Activated CD4-positive, alpha-beta T cell treated with anti-CD3 and anti-CD28 coated beads, Interleukin-2, amount 50 U/mL, for 4 hours (primary cell): Measurements from ENCODE around the gene ANKRD39.

ENCODE experiments used
- DNase-seq, 2 experiments: peaks; one replicate each; pipeline ENCODE4 v3.0.0-alpha.2; 2020

ANKRD39 gene

DNA sequence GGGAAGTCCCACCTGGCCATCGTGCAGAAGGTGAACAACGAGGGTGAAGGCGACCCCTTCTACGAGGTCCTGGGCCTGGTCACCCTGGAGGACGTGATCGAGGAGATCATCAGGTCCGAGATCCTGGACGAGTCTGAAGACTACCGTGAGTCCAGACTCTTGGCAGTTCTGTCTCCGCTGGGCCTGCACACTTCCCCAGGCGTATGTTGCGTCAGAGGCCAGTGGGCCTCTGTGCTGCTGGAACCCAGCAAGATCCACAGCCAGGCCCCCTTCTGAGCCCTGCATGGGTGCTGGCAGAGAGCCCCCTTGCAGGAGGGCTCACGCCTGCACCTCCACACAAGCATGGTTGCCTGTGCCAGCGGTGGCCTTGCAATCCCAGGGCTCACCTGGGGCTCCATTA lies 32.8 kb downstream of the ANKRD39 start:
- DNase-seq = no peak

DNA sequence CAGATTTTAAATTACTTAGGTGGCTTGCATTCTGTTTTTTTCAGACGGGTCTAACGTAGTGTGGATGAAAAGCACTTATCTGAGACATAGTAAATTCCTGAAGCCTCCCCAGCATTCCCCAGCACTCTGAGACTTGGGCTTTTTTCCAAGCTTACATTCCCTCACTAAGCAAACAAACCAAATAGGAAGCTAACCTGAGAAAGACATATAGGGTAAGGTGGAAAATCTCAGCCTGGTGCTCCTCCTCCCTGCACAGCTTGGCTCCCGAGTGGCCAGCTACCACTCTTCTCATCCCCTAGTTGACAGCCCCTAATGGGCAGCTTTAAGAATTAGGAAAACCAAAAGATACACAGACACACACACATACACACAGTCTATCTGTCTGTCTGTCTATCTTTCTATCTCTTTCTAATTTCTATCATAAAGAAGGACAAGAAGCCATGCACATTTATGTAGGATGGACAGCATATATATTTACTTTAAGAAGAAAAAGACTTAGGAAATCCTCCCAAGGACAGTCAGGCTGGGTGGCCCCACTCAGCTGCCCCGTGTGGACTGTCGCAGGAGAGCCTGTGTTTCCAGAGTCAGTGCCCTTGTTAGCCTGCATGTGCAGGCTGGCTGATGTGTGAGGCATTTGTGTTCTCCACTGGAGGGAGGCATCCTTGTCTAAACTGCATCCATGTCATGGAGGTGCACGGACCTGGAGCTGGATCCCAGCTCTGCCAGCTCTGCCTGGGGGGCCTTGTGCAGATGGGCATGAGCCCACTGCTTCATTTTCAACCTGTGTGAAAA lies 33.5 kb downstream of the ANKRD39 start:
- no peak for DNase-seq

DNA sequence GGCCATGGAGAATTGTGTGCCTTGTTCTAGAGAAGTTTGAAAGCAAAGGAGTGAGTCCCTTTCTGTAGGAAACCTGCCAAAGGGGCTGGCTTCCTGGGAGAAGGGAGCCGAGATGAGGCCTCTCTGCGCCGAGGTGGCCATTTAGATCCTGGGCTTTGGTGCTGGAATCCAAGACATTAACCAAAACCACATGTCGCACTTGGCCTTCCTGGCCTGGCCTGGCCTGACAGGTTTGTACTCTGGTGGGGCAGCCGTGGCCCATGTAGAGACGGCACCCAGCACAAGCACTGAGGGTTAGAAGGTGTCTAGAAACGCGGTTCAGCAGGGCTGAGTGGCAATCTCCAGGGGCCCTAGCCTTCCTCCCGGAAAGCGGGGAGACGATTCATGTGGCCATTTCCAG lies 34.6 kb downstream of the ANKRD39 start:
- no peak for DNase-seq

DNA sequence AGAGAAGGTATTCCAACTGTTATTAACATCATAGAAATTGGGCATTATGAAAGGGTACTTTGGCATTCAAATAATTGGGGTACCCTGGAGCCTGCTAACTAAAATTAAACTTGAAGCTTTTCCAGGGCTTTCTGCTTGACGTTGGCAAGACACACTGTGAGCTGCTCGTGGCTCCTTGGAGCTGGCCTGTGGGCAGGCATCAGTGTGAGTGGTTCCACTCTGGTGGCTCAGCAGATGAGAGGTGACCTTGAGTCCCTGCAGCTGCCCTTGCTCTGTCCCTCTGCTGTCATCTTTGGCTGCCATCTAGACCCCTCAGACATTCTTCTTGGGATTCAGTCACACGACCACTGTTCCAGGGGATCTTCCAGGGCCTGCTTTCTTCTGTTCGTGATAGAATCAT lies 35.0 kb downstream of the ANKRD39 start:
- no peak for DNase-seq

DNA sequence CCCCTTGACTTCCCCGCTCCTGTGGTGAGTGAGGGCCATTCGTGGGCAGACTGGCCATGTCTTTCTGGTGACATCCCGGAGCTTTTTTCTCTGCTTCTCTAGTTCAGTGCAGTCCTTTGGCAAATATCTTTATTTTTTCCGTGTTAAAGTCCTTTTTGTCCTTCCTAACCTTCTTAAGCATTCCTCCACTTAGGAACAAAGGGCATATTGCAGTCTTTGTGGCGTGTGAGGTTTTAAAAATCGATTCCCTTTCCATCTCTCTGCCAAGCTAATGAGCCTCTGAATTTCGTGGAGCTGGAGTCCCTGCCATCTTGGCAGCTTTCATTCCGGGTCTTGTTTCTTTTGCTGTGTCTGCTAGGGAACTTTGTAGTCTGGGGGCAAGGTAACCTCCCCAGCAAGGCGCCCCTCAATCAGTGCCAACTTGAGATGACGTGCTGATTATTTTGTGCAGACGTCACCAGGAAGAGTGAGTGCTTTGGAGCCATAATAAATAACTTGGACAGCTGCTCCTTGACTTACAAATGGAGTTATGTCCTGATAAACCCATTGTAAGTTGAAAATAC lies 36.6 kb downstream of the ANKRD39 start:
- DNase-seq = no peak

DNA sequence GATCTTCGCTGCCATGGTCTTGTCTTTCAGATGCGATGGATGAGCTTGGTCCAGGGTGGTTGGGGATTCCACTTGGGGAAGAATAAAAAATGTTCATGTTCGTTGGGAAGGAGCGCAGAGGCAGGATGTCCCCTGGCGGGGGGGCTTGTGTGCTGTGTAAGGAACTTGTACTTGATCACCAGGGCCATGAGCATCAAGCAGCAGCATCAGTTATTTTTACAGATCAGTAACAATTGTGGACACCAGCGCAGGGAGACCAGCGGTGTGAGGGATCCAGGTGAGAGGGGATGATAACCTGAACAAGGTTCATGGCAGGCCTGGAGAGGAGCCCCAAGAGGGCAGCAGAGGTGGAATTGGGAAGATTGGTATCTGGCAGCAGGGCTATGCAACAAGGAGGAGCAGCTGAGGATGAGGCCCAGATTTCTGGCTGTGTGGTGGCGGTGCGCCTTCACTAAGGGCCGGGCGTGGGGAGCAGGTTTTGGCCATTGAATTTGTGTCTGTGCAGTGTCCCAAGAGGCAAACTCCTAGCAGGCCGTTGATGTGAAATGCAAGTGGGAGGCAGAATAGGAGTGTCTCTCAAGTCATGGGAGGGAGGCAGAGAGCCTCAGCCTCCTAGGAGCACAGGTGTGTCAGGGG lies 37.8 kb downstream of the ANKRD39 start:
- DNase-seq = no peak

DNA sequence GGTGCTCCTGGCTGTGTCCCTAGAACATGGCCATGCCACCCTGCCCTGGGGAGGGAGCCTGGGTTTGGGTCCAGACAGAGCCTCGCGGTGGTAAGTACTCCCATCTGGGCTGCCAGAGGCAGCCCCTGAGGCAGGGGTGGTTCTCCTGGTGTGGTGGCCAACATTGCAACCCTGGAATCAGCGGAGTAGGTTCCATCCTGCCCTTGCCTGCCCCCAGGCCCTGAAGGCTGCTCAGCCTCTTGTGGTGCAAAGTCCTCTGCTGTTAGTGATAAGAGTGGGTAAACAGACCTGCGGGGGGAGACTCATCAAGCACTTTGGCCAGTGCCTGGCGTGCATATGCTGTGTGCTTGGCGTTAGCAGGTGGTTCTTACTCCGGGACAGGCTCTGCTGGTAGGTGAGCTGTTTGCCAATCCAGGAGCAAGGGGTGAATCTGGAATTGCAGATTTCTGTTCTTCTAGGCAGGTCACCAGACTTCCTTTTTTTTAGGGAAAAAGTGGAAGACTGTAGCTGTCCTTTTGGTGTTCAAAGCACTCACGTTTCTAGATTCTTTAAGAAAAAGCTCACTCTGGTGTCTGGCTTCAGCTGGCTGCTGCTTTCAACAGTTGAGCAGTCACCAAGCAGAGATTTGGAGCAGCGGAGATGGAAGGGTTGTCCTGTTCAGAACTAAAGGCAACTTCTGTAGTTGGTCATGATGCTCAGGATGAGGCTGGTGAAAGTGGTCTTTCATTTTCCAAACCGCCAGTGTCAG lies 38.5 kb downstream of the ANKRD39 start:
- DNase-seq = no peak

DNA sequence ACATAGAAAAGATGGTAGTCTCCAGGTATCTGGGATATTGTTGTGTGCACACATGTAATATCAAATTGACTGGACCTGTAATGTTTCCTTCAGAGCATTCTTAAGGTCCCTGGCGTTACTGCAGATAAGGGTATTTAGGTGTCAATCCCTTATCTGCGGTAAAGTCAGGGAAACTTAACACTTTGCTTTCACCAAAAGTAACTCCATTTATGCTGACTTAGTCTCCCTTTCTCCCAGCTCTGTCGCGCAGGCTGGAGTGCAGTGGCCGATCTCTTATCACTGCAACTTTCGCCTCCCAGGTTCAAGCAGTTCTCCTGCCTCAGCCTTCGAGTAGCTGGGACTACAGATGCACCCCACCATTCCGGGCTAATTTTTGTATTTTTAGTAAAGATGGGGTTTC lies 39.9 kb downstream of the ANKRD39 start:
- no peak for DNase-seq

DNA sequence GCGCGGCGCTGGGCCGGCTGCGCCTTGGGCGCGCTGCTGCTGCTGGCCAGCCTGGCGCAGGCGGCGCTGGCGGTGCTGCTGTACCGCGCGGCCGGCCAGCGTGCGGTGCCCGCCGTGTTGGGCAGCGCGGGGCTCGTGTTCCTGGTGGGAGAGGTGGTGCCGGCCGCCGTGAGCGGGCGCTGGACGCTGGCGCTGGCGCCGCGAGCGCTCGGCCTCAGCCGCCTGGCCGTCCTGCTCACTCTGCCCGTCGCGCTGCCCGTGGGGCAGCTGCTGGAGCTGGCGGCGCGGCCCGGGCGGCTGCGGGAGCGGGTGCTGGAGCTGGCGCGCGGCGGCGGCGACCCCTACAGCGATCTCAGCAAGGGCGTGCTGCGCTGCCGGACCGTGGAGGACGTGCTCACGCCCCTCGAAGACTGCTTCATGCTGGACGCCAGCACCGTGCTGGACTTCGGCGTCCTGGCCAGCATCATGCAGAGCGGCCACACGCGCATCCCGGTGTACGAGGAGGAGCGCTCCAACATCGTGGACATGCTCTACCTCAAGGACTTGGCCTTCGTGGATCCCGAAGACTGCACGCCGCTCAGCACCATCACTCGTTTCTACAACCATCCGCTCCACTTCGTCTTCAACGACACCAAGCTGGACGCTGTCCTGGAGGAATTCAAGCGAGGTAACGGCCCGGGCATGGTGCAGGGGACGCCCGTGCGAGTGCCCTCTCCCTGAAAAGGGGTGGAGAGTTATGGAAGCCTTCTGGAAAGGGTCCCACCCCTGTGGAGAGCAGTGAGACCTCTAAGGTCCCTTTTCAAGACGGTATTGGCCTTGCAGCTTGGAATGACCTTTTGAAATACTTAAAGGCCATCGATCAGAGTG lies 40.7 kb downstream of the ANKRD39 start:
- no peak for DNase-seq

DNA sequence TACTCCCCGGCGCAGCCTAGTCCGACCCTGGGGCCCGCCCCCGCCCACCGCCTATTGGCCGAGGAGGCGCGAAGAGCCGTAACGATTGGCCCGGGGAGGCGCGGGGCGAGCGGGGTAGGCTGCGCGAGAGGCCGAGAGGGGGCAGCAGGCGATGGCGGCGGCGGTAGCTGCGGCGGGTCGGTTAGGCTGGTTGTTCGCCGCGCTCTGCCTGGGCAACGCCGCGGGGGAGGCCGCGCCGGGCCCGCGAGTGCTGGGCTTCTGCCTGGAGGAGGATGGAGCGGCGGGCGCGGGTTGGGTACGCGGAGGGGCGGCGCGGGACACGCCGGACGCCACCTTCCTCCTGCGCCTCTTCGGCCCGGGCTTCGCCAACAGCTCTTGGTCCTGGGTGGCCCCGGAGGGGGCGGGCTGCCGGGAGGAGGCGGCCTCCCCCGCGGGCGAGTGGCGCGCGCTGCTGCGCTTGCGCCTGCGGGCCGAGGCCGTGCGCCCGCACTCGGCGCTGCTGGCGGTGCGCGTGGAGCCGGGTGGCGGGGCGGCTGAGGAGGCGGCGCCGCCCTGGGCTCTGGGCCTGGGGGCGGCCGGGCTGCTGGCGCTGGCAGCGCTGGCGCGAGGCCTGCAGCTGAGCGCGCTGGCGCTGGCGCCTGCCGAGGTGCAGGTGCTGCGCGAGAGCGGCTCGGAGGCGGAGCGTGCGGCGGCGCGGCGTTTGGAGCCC lies 41.5 kb downstream of the ANKRD39 start, which contains the start of gene CNNM3:
CNNM3 (plus strand) TSS at position 142 of the 709 bp plus-strand sequence; CDS start at position 152, 10 bp downstream.
- peak; percentile 93 to 94 for DNase-seq

DNA sequence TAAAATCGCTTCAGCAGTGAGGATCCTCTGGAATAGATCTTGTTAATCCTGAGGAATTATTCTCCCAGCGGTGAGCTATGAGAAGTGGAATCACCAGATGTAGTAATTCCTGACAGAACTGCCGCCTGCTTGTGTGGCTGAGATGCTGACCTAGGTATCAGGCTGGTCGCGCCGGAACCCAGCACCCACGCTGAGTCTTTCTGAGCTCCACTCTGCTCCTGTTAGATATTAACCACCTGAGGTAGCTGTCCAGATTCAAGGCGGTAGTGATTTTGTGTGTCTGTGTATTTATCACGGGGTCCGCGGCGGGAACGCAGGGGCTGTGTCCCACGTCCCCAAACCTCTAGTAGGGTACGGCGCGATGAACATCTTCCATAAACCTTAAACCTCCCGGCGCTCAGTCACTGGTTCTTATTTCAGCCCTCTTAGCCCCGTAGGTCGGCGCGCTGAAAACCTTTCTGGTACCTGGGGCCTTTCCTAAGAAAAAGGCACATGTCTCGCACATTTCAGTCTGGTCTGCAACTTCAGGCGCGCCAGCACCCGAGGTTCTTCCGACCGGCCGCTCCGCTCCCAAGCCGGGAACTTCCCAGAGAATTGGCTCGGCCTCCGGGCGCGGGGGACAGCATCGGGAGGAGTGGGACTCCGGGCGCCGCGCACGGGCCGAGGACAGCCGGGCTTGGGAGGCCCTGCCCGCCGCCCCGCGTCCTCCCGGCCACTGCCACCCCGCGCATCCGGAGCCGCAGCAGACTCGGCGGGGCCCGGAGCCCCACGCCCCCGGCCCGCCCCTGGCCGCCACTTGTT lies 42.3 kb downstream of the ANKRD39 start:
- peak; percentile 18 for DNase-seq

DNA sequence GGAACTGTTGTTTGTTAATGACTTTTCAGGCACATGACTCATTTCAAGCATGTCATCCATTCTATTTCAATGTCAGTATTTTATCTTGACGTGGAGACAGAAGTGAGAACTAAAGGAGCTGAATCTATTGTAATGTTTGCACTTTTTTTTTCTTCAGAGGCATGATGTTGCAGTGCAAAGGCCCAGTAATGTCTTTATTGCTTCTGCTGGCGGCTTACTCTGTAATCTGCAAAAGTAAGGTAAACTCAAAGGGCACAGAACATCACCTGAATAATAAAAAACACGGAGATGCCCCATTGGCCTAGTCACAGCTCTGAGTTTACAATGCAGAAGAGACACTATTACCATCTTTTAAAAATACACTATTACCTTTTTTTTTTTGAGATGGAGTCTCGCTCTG lies 44.2 kb downstream of the ANKRD39 start:
- no peak for DNase-seq

DNA sequence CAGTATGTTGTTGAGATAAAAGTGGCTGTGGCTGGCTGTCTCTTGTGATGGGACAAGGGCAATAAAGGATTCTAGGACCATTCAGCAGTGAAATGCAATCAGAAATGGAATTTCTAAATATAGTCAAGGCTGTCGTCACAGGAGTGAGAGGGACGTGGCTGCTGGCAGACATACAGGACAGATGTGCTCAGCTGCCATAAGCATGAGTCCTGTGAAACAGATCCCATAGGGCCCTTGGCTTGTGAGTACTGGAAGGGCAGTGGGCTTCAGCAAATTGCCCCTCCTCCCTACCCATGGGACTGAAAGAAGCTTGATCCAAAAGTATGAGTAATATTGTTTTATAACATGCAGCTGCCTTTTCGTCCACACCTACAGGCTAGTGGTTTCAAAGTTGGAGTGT lies 45.9 kb downstream of the ANKRD39 start:
- DNase-seq = no peak

DNA sequence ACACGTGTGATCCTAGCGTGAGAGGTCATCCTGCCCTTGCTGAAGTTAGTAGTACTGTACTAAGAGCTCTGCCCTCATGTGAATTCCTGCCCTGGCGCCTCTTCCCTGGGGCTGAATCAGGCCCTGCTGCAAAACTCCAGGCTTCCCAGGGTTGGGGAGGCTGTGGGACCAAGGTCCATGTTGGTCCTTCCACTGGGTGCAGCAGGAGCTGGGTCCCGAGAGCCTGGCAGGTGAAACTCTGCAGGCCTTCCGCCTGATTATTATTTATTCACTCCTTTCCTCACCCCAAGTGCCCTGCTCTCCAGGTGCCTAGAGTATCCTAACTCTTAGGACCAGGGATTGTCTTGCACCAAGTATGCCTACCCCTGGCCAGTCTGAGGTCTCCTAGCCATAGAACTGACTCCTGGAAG lies 47.0 kb downstream of the ANKRD39 start:
- DNase-seq = no peak

DNA sequence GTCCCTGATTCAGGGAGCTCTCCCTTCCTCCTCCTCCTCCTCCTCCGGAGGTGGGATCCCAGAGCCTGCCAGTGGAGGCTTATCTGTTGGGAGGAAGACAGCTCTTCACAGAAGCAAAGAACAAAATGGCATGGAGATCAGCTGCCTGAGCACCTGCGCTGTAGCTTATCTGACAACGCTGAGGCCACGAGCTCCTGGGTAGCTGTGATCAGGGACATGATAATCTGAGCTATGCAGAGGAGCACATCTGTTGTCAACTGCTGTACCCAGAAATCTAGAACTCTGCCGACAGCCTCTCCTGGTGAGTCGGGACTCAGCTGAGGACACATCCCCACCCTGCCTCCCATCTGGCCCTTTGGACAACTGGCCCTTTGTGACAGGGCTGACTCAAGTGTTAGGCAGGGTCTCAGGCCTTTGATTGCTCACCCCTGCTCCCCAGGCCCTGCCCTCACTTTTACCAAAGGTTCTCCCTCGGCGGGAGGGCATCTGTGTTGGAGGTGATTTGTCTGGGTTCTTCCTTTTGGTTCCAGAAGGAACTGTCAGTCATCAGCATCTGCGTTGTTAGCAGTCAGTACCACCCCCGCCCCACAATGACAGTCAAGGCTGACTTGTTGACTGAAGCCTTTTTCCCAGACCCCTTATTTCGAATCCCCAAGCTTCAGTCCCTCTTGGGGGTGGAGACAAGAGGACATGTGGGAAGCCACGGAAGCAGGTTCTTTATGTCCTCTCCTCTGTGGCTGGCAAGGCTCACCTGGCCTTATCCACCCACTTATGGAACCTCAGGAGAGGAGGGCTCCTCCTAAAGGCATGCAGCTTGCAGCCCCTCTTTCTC lies 47.6 kb downstream of the ANKRD39 start:
- DNase-seq = no peak

DNA sequence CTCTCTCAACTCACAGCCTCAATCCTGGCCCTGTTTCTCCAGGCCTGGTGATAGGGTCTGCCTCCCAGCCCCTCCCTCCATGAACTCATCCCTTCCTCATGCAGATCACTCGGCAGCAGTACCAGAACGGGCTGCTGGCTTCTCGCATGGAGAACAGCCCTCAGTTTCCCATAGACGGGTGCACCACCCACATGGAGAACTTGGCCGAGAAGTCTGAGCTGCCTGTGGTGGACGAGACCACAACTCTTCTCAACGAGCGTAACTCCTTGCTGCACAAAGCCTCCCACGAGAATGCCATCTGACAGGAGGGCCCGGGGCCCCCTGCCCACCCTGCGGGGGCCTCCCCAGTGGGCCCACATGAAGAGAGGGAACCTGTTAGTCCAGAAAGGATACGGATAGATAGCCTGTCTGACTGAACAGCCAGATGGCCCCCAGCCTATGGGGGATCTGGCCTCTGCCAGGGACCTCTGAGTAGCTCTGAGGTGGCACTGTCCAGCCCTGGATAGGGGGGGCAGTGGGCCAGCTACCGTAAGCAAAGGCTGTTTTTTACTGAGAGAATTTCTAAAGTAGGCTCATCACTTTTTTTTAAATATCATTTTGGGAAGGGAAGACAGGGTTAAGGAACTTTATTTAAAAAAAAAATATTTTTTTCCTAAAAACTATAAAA lies 48.5 kb downstream of the ANKRD39 start:
- DNase-seq = no peak

DNA sequence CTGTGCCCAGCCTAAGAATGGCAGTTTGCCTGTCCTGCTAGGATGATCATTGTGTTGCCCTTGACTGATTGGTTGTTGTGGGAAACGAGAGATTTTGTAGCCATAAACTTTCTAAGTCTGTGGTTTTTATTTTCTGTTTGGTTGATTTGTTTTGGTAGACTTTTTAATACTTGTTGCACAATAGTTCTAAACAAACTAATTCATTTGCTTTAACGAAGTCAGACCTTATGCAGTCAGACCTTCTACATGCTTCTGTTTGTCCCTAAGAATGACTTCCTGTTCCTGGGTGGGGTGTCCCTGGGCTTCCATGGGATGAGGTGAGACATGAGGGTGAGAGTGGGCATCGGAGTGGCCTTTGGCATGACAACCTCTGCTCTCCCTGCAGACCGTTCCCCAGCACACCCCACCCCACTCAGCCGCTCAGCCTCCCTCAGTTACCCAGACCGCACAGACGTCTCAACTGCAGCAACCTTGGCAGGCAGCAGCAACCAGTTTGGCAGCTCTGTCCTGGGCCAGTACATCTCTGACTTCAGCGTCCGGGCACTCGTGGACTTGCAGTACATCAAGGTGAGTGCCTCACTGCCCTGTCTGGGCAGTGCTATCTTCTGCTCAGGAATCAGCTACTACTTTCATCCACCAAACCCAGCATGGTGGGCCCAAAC lies 49.5 kb downstream of the ANKRD39 start:
- no peak for DNase-seq

DNA sequence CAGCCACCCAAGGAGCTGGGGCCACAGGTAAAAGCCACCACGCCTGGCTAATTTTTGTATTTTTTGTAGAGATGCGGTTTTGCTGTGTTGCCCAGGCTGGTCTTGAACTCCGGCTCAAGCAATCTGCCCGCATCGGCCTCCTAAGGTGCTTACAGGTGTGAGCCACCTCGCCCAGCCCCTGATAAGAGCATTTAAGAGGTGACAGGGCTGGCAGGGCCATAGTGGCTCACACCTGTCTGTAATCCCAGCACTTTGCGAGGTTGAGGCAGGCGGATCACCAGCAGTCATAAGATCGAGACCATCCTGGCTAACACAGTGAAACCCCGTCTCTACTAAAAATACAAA lies 50.7 kb downstream of the ANKRD39 start:
- no peak for DNase-seq
